HUES6 (cell line): ENCODE results near the gene OPHN1.

Experiments
- H3K27ac ChIP-seq: 2 replicates; pipeline ENCODE4 v1.7.0; 2013; ENCODE audit warnings: low read depth, mild to moderate bottlenecking, low read length, inconsistent platforms
- H3K27me3 ChIP-seq: 2 replicates; pipeline ENCODE4 v1.6.1; 2013; ENCODE audit warnings: low read length; ENCODE audit not compliant: control insufficient read depth, insufficient read depth
- H3K36me3 ChIP-seq: 2 replicates; pipeline ENCODE4 v1.6.1; 2013; ENCODE audit warnings: low read length; ENCODE audit not compliant: control insufficient read depth, insufficient read depth
- H3K4me1 ChIP-seq: 2 replicates; pipeline ENCODE4 v1.6.1; 2013; ENCODE audit warnings: low read length; ENCODE audit not compliant: control insufficient read depth, insufficient read depth
- H3K4me3 ChIP-seq: 2 replicates; pipeline ENCODE4 v1.5.1; 2013; ENCODE audit warnings: low read depth, low read length
- H3K9ac ChIP-seq: one replicate; pipeline ENCODE4 v1.6.1; 2013; ENCODE audit warnings: mild to moderate bottlenecking, low read length
- H3K9me3 ChIP-seq: 2 replicates; pipeline ENCODE4 v1.6.1; 2013; ENCODE audit warnings: low read depth, low read length; ENCODE audit not compliant: control insufficient read depth, insufficient read depth

OPHN1 gene

GRCh38 chrX:68451720-68452119 lies 18.4 kb upstream of the OPHN1 start:
- no peaks in the 10 kb centered on the region for H3K9me3 ChIP-seq
- no peaks in the 10 kb centered on the region for H3K36me3 ChIP-seq
- no peak overlapping the region for H3K27ac ChIP-seq
- no peaks in the 10 kb centered on the region for H3K27me3 ChIP-seq
- no peaks in the 10 kb centered on the region for H3K4me1 ChIP-seq
- no peak overlapping the region for H3K4me3 ChIP-seq
- H3K9ac ChIP-seq: no peak overlapping the region

GRCh38 chrX:68443155-68443868 lies 10.0 kb upstream of the OPHN1 start:
- no peak overlapping the region for H3K4me3 ChIP-seq
- H3K27me3 ChIP-seq: no peaks in the 10 kb centered on the region
- no peaks in the 10 kb centered on the region for H3K36me3 ChIP-seq

GRCh38 chrX:68440940-68441339 lies 7.6 kb upstream of the OPHN1 start:
- H3K9ac ChIP-seq: no peak overlapping the region
- H3K27ac ChIP-seq: no peak overlapping the region
- peaks cover 5% of the 10 kb centered on the region; the same call in 1 of the 2 replicates for H3K9me3 ChIP-seq
- H3K4me3 ChIP-seq: no peak overlapping the region
- H3K4me1 ChIP-seq: no peaks in the 10 kb centered on the region
- H3K36me3 ChIP-seq: no peaks in the 10 kb centered on the region
- H3K27me3 ChIP-seq: no peaks in the 10 kb centered on the region

More at GRCh38 chrX:68443155-68443868, 10.0 kb upstream of the OPHN1 start:
- Histone ChIP-seq H3K27ac (no peak overlapping the region), H3K9ac (no peak overlapping the region), H3K4me1 (no peaks in the 10 kb centered on the region), H3K9me3 (peaks cover 5% of the 10 kb centered on the region; the same call in 1 of the 2 replicates)

GRCh38 chrX:68440442-68440841 lies 7.1 kb upstream of the OPHN1 start:
- no peak overlapping the region for H3K9ac ChIP-seq
- H3K9me3 ChIP-seq: peaks cover 5% of the 10 kb centered on the region; the same call in 1 of the 2 replicates
- no peaks in the 10 kb centered on the region for H3K27me3 ChIP-seq
- H3K4me3 ChIP-seq: no peak overlapping the region
- H3K4me1 ChIP-seq: no peaks in the 10 kb centered on the region
- H3K36me3 ChIP-seq: no peaks in the 10 kb centered on the region
- no peak overlapping the region for H3K27ac ChIP-seq

- no peak overlapping the region for H3K4me3 ChIP-seq
- no peak overlapping the region for H3K9ac ChIP-seq
- H3K27ac ChIP-seq: no peak overlapping the region
- no peaks in the 10 kb centered on the region for H3K36me3 ChIP-seq
- peaks cover 6% of the 10 kb centered on the region; the same call in 1 of the 2 replicates for H3K27me3 ChIP-seq
- peaks cover 5% of the 10 kb centered on the region; the same call in 1 of the 2 replicates for H3K9me3 ChIP-seq
- peaks cover under 1% of the 10 kb centered on the region; the same call in 1 of the 2 replicates for H3K4me1 ChIP-seq
These were observed 6.0 kb upstream of the OPHN1 start for GRCh38 chrX:68439341-68439740.

GRCh38 chrX:68438575-68438974 lies 5.3 kb upstream of the OPHN1 start:
- peaks cover 8% of the 10 kb centered on the region; the same call in 1 of the 2 replicates for H3K27me3 ChIP-seq
- H3K27ac ChIP-seq: no peak overlapping the region
- no peaks in the 10 kb centered on the region for H3K36me3 ChIP-seq
- peaks cover 3% of the 10 kb centered on the region; the same call in 1 of the 2 replicates for H3K4me1 ChIP-seq
- peaks cover 5% of the 10 kb centered on the region; the same call in 1 of the 2 replicates for H3K9me3 ChIP-seq
- no peak overlapping the region for H3K4me3 ChIP-seq
- no peak overlapping the region for H3K9ac ChIP-seq

- peaks cover 8% of the 10 kb centered on the region; the same call in 1 of the 2 replicates for H3K27me3 ChIP-seq
- no peaks in the 10 kb centered on the region; the same call in 1 of the 2 replicates for H3K9me3 ChIP-seq
- H3K27ac ChIP-seq: no peak overlapping the region
- H3K4me3 ChIP-seq: peak overlapping the region; percentile 71
- H3K36me3 ChIP-seq: 0 out of 2 replicates have a peak, but pooled peaks cover 6% of the 10 kb centered on the region
- H3K4me1 ChIP-seq: peaks cover 3% of the 10 kb centered on the region; the same call in 1 of the 2 replicates
- peak overlapping the region; percentile 68 for H3K9ac ChIP-seq
These were observed 645 bp upstream of the OPHN1 start for GRCh38 chrX:68433981-68434299.

GRCh38 chrX:68432648-68433047 lies 647 bp downstream of the OPHN1 start:
- Histone ChIP-seq H3K4me1 (peaks cover 3% of the 10 kb centered on the region; the same call in 1 of the 2 replicates), H3K27ac (no peak overlapping the region), H3K36me3 (0 out of 2 replicates have a peak, but pooled peaks cover 6% of the 10 kb centered on the region), H3K9ac (peak overlapping the region; percentile 68), H3K9me3 (no peaks in the 10 kb centered on the region; the same call in 1 of the 2 replicates), H3K4me3 (peak overlapping the region; percentile 71), H3K27me3 (peaks cover 8% of the 10 kb centered on the region; the same call in 1 of the 2 replicates)

GRCh38 chrX:68431836-68432235 lies 1.5 kb downstream of the OPHN1 start:
- Histone ChIP-seq H3K9me3 (no peaks in the 10 kb centered on the region; the same call in 1 of the 2 replicates), H3K4me1 (peaks cover 3% of the 10 kb centered on the region; the same call in 1 of the 2 replicates), H3K4me3 (no peak overlapping the region), H3K27me3 (peaks cover 8% of the 10 kb centered on the region; the same call in 1 of the 2 replicates), H3K9ac (no peak overlapping the region), H3K36me3 (0 out of 2 replicates have a peak, but pooled peaks cover 6% of the 10 kb centered on the region), H3K27ac (no peak overlapping the region)

GRCh38 chrX:68429216-68429615 lies 4.1 kb downstream of the OPHN1 start:
- no peak overlapping the region for H3K9ac ChIP-seq
- 0 out of 2 replicates have a peak, but pooled peaks cover 6% of the 10 kb centered on the region for H3K36me3 ChIP-seq
- H3K27me3 ChIP-seq: peaks cover 1% of the 10 kb centered on the region; the same call in 1 of the 2 replicates
- H3K4me3 ChIP-seq: no peak overlapping the region
- H3K4me1 ChIP-seq: peaks cover 1% of the 10 kb centered on the region; the same call in 1 of the 2 replicates
- no peaks in the 10 kb centered on the region; the same call in 1 of the 2 replicates for H3K9me3 ChIP-seq
- no peak overlapping the region for H3K27ac ChIP-seq

- no peak overlapping the region for H3K4me3 ChIP-seq
These were observed 4.9 kb downstream of the OPHN1 start for GRCh38 chrX:68428431-68428830.

More at GRCh38 chrX:68428431-68428830, 4.9 kb downstream of the OPHN1 start:
- H3K4me1 ChIP-seq: no peaks in the 10 kb centered on the region
- H3K27ac ChIP-seq: no peak overlapping the region
- no peaks in the 10 kb centered on the region; the same call in 1 of the 2 replicates for H3K9me3 ChIP-seq
- no peaks in the 10 kb centered on the region for H3K27me3 ChIP-seq
- H3K9ac ChIP-seq: no peak overlapping the region
- H3K36me3 ChIP-seq: 0 out of 2 replicates have a peak, but pooled peaks cover 6% of the 10 kb centered on the region
